Dendritic cell treated with granulocyte-macrophage colony-stimulating factor and Interleukin-4, amounts not matched to agents 40 ng/mL and 50 ng/mL, for 4 days (primary cell): ENCODE results near the gene NADK2.
"Not testable (repeated sequence)": the region's sequence is repeated elsewhere in the genome, so short reads cannot be mapped to it uniquely, and the experiment has no call there.

Experiments
- H3K27ac Mint-ChIP-seq: one replicate; pipeline ENCODE4 v1.8.0; 2022; ENCODE audit warnings: mild to moderate bottlenecking, mixed read lengths
- H3K27me3 Mint-ChIP-seq: one replicate; pipeline ENCODE4 v1.8.0; 2022; ENCODE audit warnings: mild to moderate bottlenecking, mixed read lengths
- H3K36me3 Mint-ChIP-seq: one replicate; pipeline ENCODE4 v1.8.0; 2022; ENCODE audit warnings: low read depth, mixed read lengths
- H3K4me1 Mint-ChIP-seq: one replicate; pipeline ENCODE4 v1.8.0; 2022; ENCODE audit warnings: low read depth, mixed read lengths
- H3K4me3 Mint-ChIP-seq: one replicate; pipeline ENCODE4 v1.8.0; 2022; ENCODE audit warnings: mild to moderate bottlenecking, moderate library complexity, mixed read lengths
- H3K9me3 Mint-ChIP-seq: one replicate; pipeline ENCODE4 v1.8.0; 2022; ENCODE audit warnings: mixed read lengths
- intact Hi-C: fragments of 100-400 bp; cut with micrococcal nuclease; formaldehyde crosslinking; loops from one replicate; pipeline ENCODE4 v1.15.0; 2022

NADK2 gene

GRCh38 chr5:36208786-36209185 lies 32.9 kb downstream of the NADK2 start:
- Mint-ChIP-seq H3K27ac (no peak overlapping the region), H3K4me3 (no peak overlapping the region), H3K4me1 (no peaks in the 10 kb centered on the region), H3K27me3 (no peaks in the 10 kb centered on the region), H3K9me3 (no peaks in the 10 kb centered on the region), H3K36me3 (peaks cover 40% of the 10 kb centered on the region)
- intact Hi-C loops: no loop called here

- no peaks in the 10 kb centered on the region for H3K4me1 Mint-ChIP-seq
- H3K27me3 Mint-ChIP-seq: no peaks in the 10 kb centered on the region
- H3K9me3 Mint-ChIP-seq: no peaks in the 10 kb centered on the region
- intact Hi-C loops: no loop called here
- H3K4me3 Mint-ChIP-seq: no peak overlapping the region
- H3K36me3 Mint-ChIP-seq: peaks cover 35% of the 10 kb centered on the region
- H3K27ac Mint-ChIP-seq: no peak overlapping the region
Observed at GRCh38 chr5:36206913-36207312, 34.8 kb downstream of the NADK2 start.

GRCh38 chr5:36205329-36205728 lies 36.4 kb downstream of the NADK2 start:
- H3K27ac Mint-ChIP-seq: no peak overlapping the region
- H3K9me3 Mint-ChIP-seq: no peaks in the 10 kb centered on the region
- H3K4me1 Mint-ChIP-seq: no peaks in the 10 kb centered on the region
- no peak overlapping the region for H3K4me3 Mint-ChIP-seq
- intact Hi-C loops: no loop called here
- H3K27me3 Mint-ChIP-seq: no peaks in the 10 kb centered on the region
- peaks cover 39% of the 10 kb centered on the region for H3K36me3 Mint-ChIP-seq

- intact Hi-C loops: no loop called here
- H3K27ac Mint-ChIP-seq: no peak overlapping the region
- no peaks in the 10 kb centered on the region for H3K9me3 Mint-ChIP-seq
- no peak overlapping the region for H3K4me3 Mint-ChIP-seq
- H3K36me3 Mint-ChIP-seq: peaks cover 38% of the 10 kb centered on the region
- no peaks in the 10 kb centered on the region for H3K4me1 Mint-ChIP-seq
- no peaks in the 10 kb centered on the region for H3K27me3 Mint-ChIP-seq
Observed at GRCh38 chr5:36202521-36202961, 39.2 kb downstream of the NADK2 start.

GRCh38 chr5:36200513-36200912 lies 41.2 kb downstream of the NADK2 start:
- Mint-ChIP-seq H3K9me3 (no peaks in the 10 kb centered on the region), H3K36me3 (peaks cover 40% of the 10 kb centered on the region), H3K27ac (no peak overlapping the region), H3K4me1 (no peaks in the 10 kb centered on the region), H3K27me3 (no peaks in the 10 kb centered on the region), H3K4me3 (no peak overlapping the region)
- intact Hi-C loops: no loop called here

- intact Hi-C loops: no loop called here
- Mint-ChIP-seq H3K36me3 (peaks cover 43% of the 10 kb centered on the region), H3K4me3 (no peak overlapping the region)
Observed at GRCh38 chr5:36199620-36200019, 42.1 kb downstream of the NADK2 start.

GRCh38 chr5:36198783-36199182 lies 42.9 kb downstream of the NADK2 start:
- H3K27ac Mint-ChIP-seq: not testable (repeated sequence)

More at GRCh38 chr5:36199620-36200019, 42.1 kb downstream of the NADK2 start:
- H3K4me1 Mint-ChIP-seq: no peaks in the 10 kb centered on the region
- no peaks in the 10 kb centered on the region for H3K27me3 Mint-ChIP-seq
- no peak overlapping the region for H3K27ac Mint-ChIP-seq
- no peaks in the 10 kb centered on the region for H3K9me3 Mint-ChIP-seq

GRCh38 chr5:36198281-36198680 lies 43.4 kb downstream of the NADK2 start:
- H3K4me3 Mint-ChIP-seq: no peak overlapping the region
- H3K27ac Mint-ChIP-seq: no peak overlapping the region
- H3K36me3 Mint-ChIP-seq: peaks cover 41% of the 10 kb centered on the region
- H3K9me3 Mint-ChIP-seq: no peaks in the 10 kb centered on the region
- intact Hi-C loops: no loop called here
- no peaks in the 10 kb centered on the region for H3K27me3 Mint-ChIP-seq
- H3K4me1 Mint-ChIP-seq: no peaks in the 10 kb centered on the region

More at GRCh38 chr5:36198783-36199182, 42.9 kb downstream of the NADK2 start:
- H3K9me3 Mint-ChIP-seq, H3K4me3 Mint-ChIP-seq, H3K27me3 Mint-ChIP-seq, H3K4me1 Mint-ChIP-seq, intact Hi-C loops: not testable (repeated sequence)
- peaks cover 44% of the 10 kb centered on the region for H3K36me3 Mint-ChIP-seq

- H3K9me3 Mint-ChIP-seq: peaks cover 17% of the 10 kb centered on the region
- H3K36me3 Mint-ChIP-seq: peaks cover 69% of the 10 kb centered on the region
- no peaks in the 10 kb centered on the region for H3K27me3 Mint-ChIP-seq
- intact Hi-C loops: no loop called here
- no peak overlapping the region for H3K27ac Mint-ChIP-seq
- H3K4me3 Mint-ChIP-seq: no peak overlapping the region
- H3K4me1 Mint-ChIP-seq: no peaks in the 10 kb centered on the region
Observed at GRCh38 chr5:36193746-36194145, 48.0 kb downstream of the NADK2 start.

GRCh38 chr5:36184408-36184807 lies 57.3 kb downstream of the NADK2 start:
- H3K27ac Mint-ChIP-seq, H3K27me3 Mint-ChIP-seq, H3K4me1 Mint-ChIP-seq, intact Hi-C loops, H3K4me3 Mint-ChIP-seq: not testable (repeated sequence)
- Mint-ChIP-seq H3K36me3 (peaks cover 77% of the 10 kb centered on the region), H3K9me3 (peaks cover 16% of the 10 kb centered on the region)

- Mint-ChIP-seq H3K27me3 (no peaks in the 10 kb centered on the region), H3K4me3 (no peak overlapping the region), H3K36me3 (peaks cover 62% of the 10 kb centered on the region), H3K27ac (no peak overlapping the region), H3K4me1 (no peaks in the 10 kb centered on the region), H3K9me3 (no peaks in the 10 kb centered on the region)
- intact Hi-C loops: no loop called here
Observed at GRCh38 chr5:36181774-36182173, 60.0 kb downstream of the NADK2 start.

- Mint-ChIP-seq H3K4me3 (no peak overlapping the region), H3K36me3 (peaks cover 61% of the 10 kb centered on the region), H3K9me3 (no peaks in the 10 kb centered on the region), H3K27ac (no peak overlapping the region), H3K27me3 (no peaks in the 10 kb centered on the region), H3K4me1 (no peaks in the 10 kb centered on the region)
- intact Hi-C loops: no loop called here
Observed at GRCh38 chr5:36180556-36181350, 61.0 kb downstream of the NADK2 start.

- peaks cover 67% of the 10 kb centered on the region for H3K36me3 Mint-ChIP-seq
- H3K27ac Mint-ChIP-seq: no peak overlapping the region
- H3K9me3 Mint-ChIP-seq: no peaks in the 10 kb centered on the region
- no peaks in the 10 kb centered on the region for H3K4me1 Mint-ChIP-seq
- intact Hi-C loops: loop anchor here (10.0 kb wide), 1 partner anchor 125 kb away; the partner anchor contains the start of gene RANBP3L
- no peaks in the 10 kb centered on the region for H3K27me3 Mint-ChIP-seq
- no peak overlapping the region for H3K4me3 Mint-ChIP-seq
Observed at GRCh38 chr5:36179950-36180349, 61.8 kb downstream of the NADK2 start.

- Mint-ChIP-seq H3K36me3 (peaks cover 72% of the 10 kb centered on the region), H3K9me3 (no peaks in the 10 kb centered on the region), H3K4me1 (no peaks in the 10 kb centered on the region), H3K27me3 (no peaks in the 10 kb centered on the region), H3K27ac (no peak overlapping the region), H3K4me3 (no peak overlapping the region)
- intact Hi-C loops: loop anchor here (10.0 kb wide), 1 partner anchor 126 kb away; the partner anchor contains the start of gene RANBP3L
Observed at GRCh38 chr5:36178524-36178890, 63.2 kb downstream of the NADK2 start.
